HCT116 (cell line): Measurements from ENCODE around the gene LURAP1L. TPM values are rescaled to one million over a fixed set of nuclear protein-coding genes. Genes with fewer than 3 reads are reported as not detected.

Experiments used
- ATAC-seq: fragments of 200-7000 bp; cut with Tn5 transposase; 2 replicates; pipeline ENCODE4 v1.9.1; 2020; ENCODE audit warnings: mild to moderate bottlenecking, moderate library complexity
- BruUV-seq: library from RNA; stranded (reverse); fragments of 400-500 nt; replicated peaks from 2 replicates; lab custom pipeline; 2021; lab: Mats Ljungman, UMichigan
- CTCF ChIA-PET: fragments of 300-600 bp; sonication (Branson Sonifier 250); formaldehyde crosslinking; loops from one replicate; lab custom pipeline; 2021; ENCODE audit warnings: antibody characterized with exemption; lab: Charles Lee
- POLR2A ChIA-PET: fragments of 300-600, 350-600 bp; sonication (Branson Sonifier 250); formaldehyde crosslinking; loops from one replicate; lab custom pipeline; 2021; ENCODE audit warnings: antibody characterized with exemption; lab: Charles Lee
- RAD21 ChIA-PET, 2 experiments: fragments of 300-600 bp; sonication (Branson Sonifier 250); formaldehyde crosslinking; loops; one replicate each; lab custom pipeline; 2023; ENCODE audit warnings: low total read pairs in 2 of 2; ENCODE audit not compliant: uncharacterized antibody in 2 of 2, unreplicated experiment in 2 of 2, low non-redundant PET in 1 of 2; lab: Charles Lee
- DNase-seq: peaks from one replicate; pipeline ENCODE4 v3.0.0-alpha.2; 2010; ENCODE audit warnings: low read depth, low spot score
- H2AFZ ChIP-seq: fragments of 200-600 bp; shearing (Covaris generic), sonication (generic); 2 replicates; pipeline ENCODE4 v1.6.1; 2017; ENCODE audit warnings: low read depth, mixed run types, mixed read lengths, antibody characterized with exemption, low read length; ENCODE audit not compliant: poor library complexity, severe bottlenecking
- H3K27ac ChIP-seq: 2 replicates; pipeline ENCODE4 v1.5.1; 2012; ENCODE audit warnings: low read depth, low read length
- H3K27me3 ChIP-seq: fragments of 200-600 bp; sonication (generic); 2 replicates; pipeline ENCODE4 v1.6.1; 2016; ENCODE audit warnings: mixed run types, low read length, mixed read lengths; ENCODE audit not compliant: insufficient read depth
- H3K36me3 ChIP-seq, 2 experiments: fragments of 200-500 bp in 1 of 2; fragments of 200-600 bp in 1 of 2; sonication (Bioruptor generic) in 1 of 2; sonication (generic) in 1 of 2; 2 replicates each; pipeline versions ENCODE4 v1.5.1 to v1.6.1; 2014 to 2016; ENCODE audit warnings: low read length in 2 of 2, inconsistent platforms in 1 of 2, mixed read lengths in 1 of 2, mixed run types in 1 of 2; ENCODE audit not compliant: insufficient read depth in 2 of 2, control insufficient read depth in 1 of 2
- H3K4me1 ChIP-seq, 2 experiments: fragments of 200-600 bp in 1 of 2; sonication (generic) in 1 of 2; 2 replicates each; pipeline versions ENCODE4 v1.5.1 to v1.6.1; 2012 to 2017; ENCODE audit warnings: low read length in 2 of 2, inconsistent platforms in 1 of 2, mild to moderate bottlenecking in 1 of 2, mixed read lengths in 1 of 2, mixed run types in 1 of 2, moderate library complexity in 1 of 2; ENCODE audit not compliant: insufficient read depth in 2 of 2, control insufficient read depth in 1 of 2
- H3K4me2 ChIP-seq: fragments of 200-600 bp; sonication (generic); 2 replicates; pipeline ENCODE4 v1.6.1; 2017; ENCODE audit warnings: mixed run types, low read length, mixed read lengths
- H3K4me3 ChIP-seq, 2 experiments: fragments of 200-600 bp in 1 of 2; sonication (generic) in 1 of 2; replicated peaks in 1 of 2; 2 replicates each; pipeline ENCODE4 v1.5.1; 2011 to 2016; ENCODE audit warnings: low read length in 2 of 2, control low read depth in 1 of 2, low read depth in 1 of 2, mild to moderate bottlenecking in 1 of 2, mixed read lengths in 1 of 2, mixed run types in 1 of 2
- H3K79me2 ChIP-seq: fragments of 200-600 bp; sonication (generic); 2 replicates; pipeline ENCODE4 v1.6.1; 2017; ENCODE audit warnings: mild to moderate bottlenecking, mixed run types, low read length, moderate library complexity, mixed read lengths; ENCODE audit not compliant: insufficient read depth
- H3K9ac ChIP-seq: fragments of 200-600 bp; sonication (generic); 2 replicates; pipeline ENCODE4 v1.6.1; 2016; ENCODE audit warnings: low read length, mixed read lengths
- H3K9me2 ChIP-seq: fragments of 200-600 bp; sonication (generic), shearing (Covaris generic); 2 replicates; pipeline ENCODE4 v1.6.1; 2017; ENCODE audit warnings: mixed run types, mild to moderate bottlenecking, moderate library complexity; ENCODE audit not compliant: insufficient read depth
- H3K9me3 ChIP-seq, 2 experiments: fragments of 200-500 bp in 1 of 2; fragments of 200-600 bp in 1 of 2; sonication (Bioruptor generic) in 1 of 2; sonication (generic) in 1 of 2; 2 replicates each; pipeline ENCODE4 v1.6.1; 2014 to 2017; ENCODE audit warnings: low read length in 2 of 2, mixed read lengths in 2 of 2, inconsistent platforms in 1 of 2, low read depth in 1 of 2, mild to moderate bottlenecking in 1 of 2, mixed run types in 1 of 2, moderate library complexity in 1 of 2; ENCODE audit not compliant: control insufficient read depth in 1 of 2, insufficient read depth in 1 of 2
- H4K20me1 ChIP-seq: fragments of 200-600 bp; sonication (generic), shearing (Covaris generic); 2 replicates; pipeline ENCODE4 v1.6.1; 2017; ENCODE audit warnings: mixed run types, mild to moderate bottlenecking, moderate library complexity; ENCODE audit not compliant: insufficient read depth
- ATF3 ChIP-seq: IDR thresholded peaks from 2 replicates; pipeline ENCODE4 v1.6.1; 2012
- YY1 ChIP-seq: IDR thresholded peaks from 2 replicates; pipeline ENCODE4 v1.6.1; 2011; ENCODE audit warnings: low read length, low read depth, moderate library complexity, mild to moderate bottlenecking; ENCODE audit not compliant: insufficient replicate concordance; ENCODE audit errors: extremely low read depth
- intact Hi-C: fragments of 100-400 bp; cut with micrococcal nuclease; formaldehyde crosslinking; loops from 2 replicates; pipeline ENCODE4 v1.10.0; 2022
- total RNA-seq: library from RNA; stranded (reverse); gene quantifications from one replicate; pipeline ENCODE4 v1.2.1, GENCODE V29; 2021; ENCODE audit not compliant: unreplicated experiment
- TF ChIP-seq, protein P1 (sequence below): IDR thresholded peaks from 2 replicates; pipeline ENCODE4 v1.6.1; 2012
- TF ChIP-seq, protein P2 (sequence below): IDR thresholded peaks from 2 replicates; pipeline ENCODE4 v1.6.1; 2011; ENCODE audit warnings: mild to moderate bottlenecking, low read length, moderate library complexity; ENCODE audit not compliant: insufficient replicate concordance; ENCODE audit errors: extremely low read depth

Gene LURAP1L
- total RNA-seq, 1 experiment from 2014 or later: 13.3 TPM

- intact Hi-C loops: no loop called here
- H4K20me1 ChIP-seq: no peaks in the 10 kb centered on the region
- DNase-seq: no peak
- no peak for ATAC-seq
- no peaks in the 10 kb centered on the region for H3K9me3 ChIP-seq
- ChIA-PET RAD21 (no interaction called here), POLR2A (no interaction called here)
- H3K9ac ChIP-seq: no peak overlapping the region
- BruUV-seq: no TSS peak
- no peaks in the 10 kb centered on the region for H3K27me3 ChIP-seq
- no peaks in the 10 kb centered on the region for H3K36me3 ChIP-seq
- no peak overlapping the region for H3K4me2 ChIP-seq
- H3K4me1 ChIP-seq: peaks cover 2 to 11% of the 10 kb centered on the region in 2 experiments; a peak in 2 of 4 replicates
- no peak overlapping the region for H3K4me3 ChIP-seq
- TF ChIP-seq YY1 (no peak), ATF3 (no peak)
- TF ChIP-seq, protein P1, sequence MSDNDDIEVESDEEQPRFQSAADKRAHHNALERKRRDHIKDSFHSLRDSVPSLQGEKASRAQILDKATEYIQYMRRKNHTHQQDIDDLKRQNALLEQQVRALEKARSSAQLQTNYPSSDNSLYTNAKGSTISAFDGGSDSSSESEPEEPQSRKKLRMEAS: no peak
- TF ChIP-seq, protein P2, sequence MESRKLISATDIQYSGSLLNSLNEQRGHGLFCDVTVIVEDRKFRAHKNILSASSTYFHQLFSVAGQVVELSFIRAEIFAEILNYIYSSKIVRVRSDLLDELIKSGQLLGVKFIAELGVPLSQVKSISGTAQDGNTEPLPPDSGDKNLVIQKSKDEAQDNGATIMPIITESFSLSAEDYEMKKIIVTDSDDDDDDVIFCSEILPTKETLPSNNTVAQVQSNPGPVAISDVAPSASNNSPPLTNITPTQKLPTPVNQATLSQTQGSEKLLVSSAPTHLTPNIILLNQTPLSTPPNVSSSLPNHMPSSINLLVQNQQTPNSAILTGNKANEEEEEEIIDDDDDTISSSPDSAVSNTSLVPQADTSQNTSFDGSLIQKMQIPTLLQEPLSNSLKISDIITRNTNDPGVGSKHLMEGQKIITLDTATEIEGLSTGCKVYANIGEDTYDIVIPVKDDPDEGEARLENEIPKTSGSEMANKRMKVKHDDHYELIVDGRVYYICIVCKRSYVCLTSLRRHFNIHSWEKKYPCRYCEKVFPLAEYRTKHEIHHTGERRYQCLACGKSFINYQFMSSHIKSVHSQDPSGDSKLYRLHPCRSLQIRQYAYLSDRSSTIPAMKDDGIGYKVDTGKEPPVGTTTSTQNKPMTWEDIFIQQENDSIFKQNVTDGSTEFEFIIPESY: no peak
- TF ChIP-seq, all 23 proteins: peak for 0
- CTCF ChIA-PET: no interaction called here
- H3K9me2 ChIP-seq: no peaks in the 10 kb centered on the region
- H3K79me2 ChIP-seq: no peaks in the 10 kb centered on the region
- no peak overlapping the region for H2AFZ ChIP-seq
- H3K27ac ChIP-seq: no peak overlapping the region
Measured at GRCh38 chr9:12862611-12863410, 88.0 kb downstream of the LURAP1L start.
